ENCODE measurements around the gene CNGB1. TPM values are rescaled to one million over a fixed set of nuclear protein-coding genes. Genes with fewer than 3 reads are reported as not detected.

Gene CNGB1
- total RNA-seq, 1 experiment from 2014 or later, result not detected

GRCh38 chr16:57976331-57976796 lies 5.4 kb upstream of the CNGB1 start:
- CTCF ChIA-PET, result no interaction called here
- Histone ChIP-seq H3K4me2 (ENCODE audit: low read length) (no peak overlapping the region), H3K4me1 (ENCODE audit: control insufficient read depth in 1 of 2, insufficient read depth in 2 of 2, low read length in 2 of 2) (no peaks in the 10 kb centered on the region), H3K36me3 (ENCODE audit: control insufficient read depth in 1 of 2, insufficient read depth in 2 of 2, low read length in 2 of 2) (no peaks in the 10 kb centered on the region), H3K4me3 (replicated peaks in 1 of 2; ENCODE audit: low read depth in 1 of 2, low read length in 2 of 2) (no peak overlapping the region), H4K20me1 (ENCODE audit: insufficient read depth) (no peaks in the 10 kb centered on the region), H3K9ac (ENCODE audit: low read length) (no peak overlapping the region), H3K27ac (ENCODE audit: low read depth, low read length) (no peak overlapping the region), H2AFZ (ENCODE audit: low read depth, low read length, poor library complexity, severe bottlenecking) (no peak overlapping the region), H3K79me2 (ENCODE audit: insufficient read depth, low read length) (no peaks in the 10 kb centered on the region), H3K9me2 (ENCODE audit: insufficient read depth) (no peaks in the 10 kb centered on the region), H3K9me3 (ENCODE audit: control insufficient read depth in 1 of 2, insufficient read depth in 1 of 2, low read depth in 1 of 2, low read length in 2 of 2) (no peaks in the 10 kb centered on the region), H3K27me3 (ENCODE audit: insufficient read depth, low read length) (no peaks in the 10 kb centered on the region)
- intact Hi-C loops (cut with micrococcal nuclease), result no loop called here
- DNase-seq (ENCODE audit: low read depth, low spot score), result no peak
- RAD21 ChIA-PET (ENCODE audit: low non-redundant PET in 1 of 2, low total read pairs in 2 of 2, uncharacterized antibody in 2 of 2, unreplicated experiment in 2 of 2), result no interaction called here
- no TSS peak for BruUV-seq (replicated peaks)
- TF ChIP-seq JUND (IDR thresholded peaks at IDR 0.05), result no peak
- ATAC-seq, result peak; percentile 36; the same call in 1 of the 2 replicates
- POLR2A ChIA-PET, result no interaction called here

GRCh38 chr16:57972306-57972705 lies 1.4 kb upstream of the CNGB1 start:
- H3K9me3 ChIP-seq (ENCODE audit: control insufficient read depth in 1 of 2, insufficient read depth in 1 of 2, low read depth in 1 of 2, low read length in 2 of 2), result no peaks in the 10 kb centered on the region
- POLR2A ChIA-PET, result no interaction called here
- intact Hi-C loops (cut with micrococcal nuclease), result no loop called here

More at GRCh38 chr16:57972306-57972705, 1.4 kb upstream of the CNGB1 start:
- H2AFZ ChIP-seq (ENCODE audit: low read depth, low read length, poor library complexity, severe bottlenecking), result no peak overlapping the region
- ChIA-PET RAD21 (ENCODE audit: low non-redundant PET in 1 of 2, low total read pairs in 2 of 2, uncharacterized antibody in 2 of 2, unreplicated experiment in 2 of 2) (no interaction called here), CTCF (no interaction called here)
- no peak overlapping the region for H3K9ac ChIP-seq (ENCODE audit: low read length)
- H3K27ac ChIP-seq (ENCODE audit: low read depth, low read length), result no peak overlapping the region
- H3K4me2 ChIP-seq (ENCODE audit: low read length), result no peak overlapping the region
- H3K79me2 ChIP-seq (ENCODE audit: insufficient read depth, low read length), result no peaks in the 10 kb centered on the region
- H3K4me3 ChIP-seq (replicated peaks in 1 of 2; ENCODE audit: low read depth in 1 of 2, low read length in 2 of 2), result no peak overlapping the region
- no peaks in the 10 kb centered on the region for H3K9me2 ChIP-seq (ENCODE audit: insufficient read depth)
- DNase-seq (ENCODE audit: low read depth, low spot score), result no peak
- H4K20me1 ChIP-seq (ENCODE audit: insufficient read depth), result no peaks in the 10 kb centered on the region
- no peak for TF ChIP-seq SIN3A (IDR thresholded peaks at IDR 0.05; ENCODE audit: low read depth)
- TF ChIP-seq YY1 (IDR thresholded peaks at IDR 0.05; ENCODE audit: extremely low read depth, insufficient replicate concordance, low read depth, low read length), result no peak
- no peak for TF ChIP-seq CEBPB (IDR thresholded peaks at IDR 0.05; ENCODE audit: low read depth)
- no peak for TF ChIP-seq CBX3 (IDR thresholded peaks at IDR 0.05; ENCODE audit: low read depth)
- TF ChIP-seq ZBTB33 (IDR thresholded peaks at IDR 0.05; ENCODE audit: extremely low read depth, insufficient replicate concordance, low read length), result no peak
- no peak for TF ChIP-seq SP1 (IDR thresholded peaks at IDR 0.05; ENCODE audit: low read depth)
- no peak for TF ChIP-seq ATF3 (IDR thresholded peaks at IDR 0.05)
- no peak for ATAC-seq
- no peaks in the 10 kb centered on the region for H3K4me1 ChIP-seq (ENCODE audit: control insufficient read depth in 1 of 2, insufficient read depth in 2 of 2, low read length in 2 of 2)
- BruUV-seq (replicated peaks), result no TSS peak
- H3K27me3 ChIP-seq (ENCODE audit: insufficient read depth, low read length), result no peaks in the 10 kb centered on the region
- H3K36me3 ChIP-seq (ENCODE audit: control insufficient read depth in 1 of 2, insufficient read depth in 2 of 2, low read length in 2 of 2), result no peaks in the 10 kb centered on the region

Data from HCT116 (cell line).